Inferior parietal cortex (tissue), 1 donor: ENCODE measurements around the gene C1QTNF4.
"Not testable (repeated sequence)": the region's sequence is repeated elsewhere in the genome, so short reads cannot be mapped to it uniquely, and the experiment has no call there.

ENCODE experiments used
- DNase-seq: peaks from one replicate; pipeline ENCODE4 v3.0.0-alpha.2; 2016; ENCODE audit errors: extremely low spot score

Gene C1QTNF4

DNA sequence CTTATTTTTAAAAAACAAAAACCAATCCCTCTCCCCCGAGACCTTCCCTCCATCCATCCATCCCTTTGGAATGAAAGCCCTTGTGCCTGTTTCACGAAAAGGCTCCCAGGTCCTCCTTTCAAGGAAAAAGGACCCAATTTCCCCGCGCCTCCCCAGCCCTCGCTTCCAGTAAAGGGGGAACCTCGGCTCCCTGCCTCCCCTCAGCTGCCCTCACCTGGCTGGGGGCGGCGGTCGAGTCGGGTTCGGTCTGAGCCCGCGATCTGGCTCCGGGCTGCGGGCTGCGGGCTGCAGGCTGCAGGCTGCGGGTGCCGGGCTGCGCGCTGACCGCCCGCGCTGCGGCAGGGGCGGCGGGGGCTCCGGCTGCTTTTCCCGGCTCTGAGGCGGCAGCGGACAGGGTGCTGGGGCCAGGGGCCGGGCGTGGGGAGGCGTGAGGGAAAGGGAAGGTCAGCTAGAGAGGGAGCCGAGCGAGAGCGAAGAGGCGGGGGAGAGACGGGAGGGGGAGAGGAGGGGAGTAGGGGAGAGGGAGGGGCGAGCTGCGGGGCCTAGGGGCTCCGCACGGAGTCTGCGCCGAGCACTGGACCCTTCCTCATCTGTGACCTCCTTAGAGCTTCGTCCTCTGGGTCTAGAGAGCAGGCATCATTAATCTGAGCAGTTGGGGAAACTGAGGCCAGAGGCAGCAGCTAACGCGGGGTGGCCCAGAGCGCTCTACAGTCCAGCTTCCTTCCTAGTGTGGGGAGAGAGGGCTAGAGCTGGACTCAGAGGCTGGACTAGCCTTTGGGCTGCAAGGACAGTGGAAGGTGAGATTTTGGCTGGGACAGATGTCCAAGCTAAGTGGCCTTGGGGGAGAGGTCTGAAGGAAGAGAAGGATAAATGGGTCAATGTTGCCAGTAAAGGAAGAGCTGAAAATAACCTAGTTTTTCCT, at the start of gene C1QTNF4:
TSS of gene C1QTNF4 (minus strand) at position 478 of the 922 bp plus-strand sequence. CDS start 3,601 bp downstream, outside the sequence.
- no peak for DNase-seq

DNA sequence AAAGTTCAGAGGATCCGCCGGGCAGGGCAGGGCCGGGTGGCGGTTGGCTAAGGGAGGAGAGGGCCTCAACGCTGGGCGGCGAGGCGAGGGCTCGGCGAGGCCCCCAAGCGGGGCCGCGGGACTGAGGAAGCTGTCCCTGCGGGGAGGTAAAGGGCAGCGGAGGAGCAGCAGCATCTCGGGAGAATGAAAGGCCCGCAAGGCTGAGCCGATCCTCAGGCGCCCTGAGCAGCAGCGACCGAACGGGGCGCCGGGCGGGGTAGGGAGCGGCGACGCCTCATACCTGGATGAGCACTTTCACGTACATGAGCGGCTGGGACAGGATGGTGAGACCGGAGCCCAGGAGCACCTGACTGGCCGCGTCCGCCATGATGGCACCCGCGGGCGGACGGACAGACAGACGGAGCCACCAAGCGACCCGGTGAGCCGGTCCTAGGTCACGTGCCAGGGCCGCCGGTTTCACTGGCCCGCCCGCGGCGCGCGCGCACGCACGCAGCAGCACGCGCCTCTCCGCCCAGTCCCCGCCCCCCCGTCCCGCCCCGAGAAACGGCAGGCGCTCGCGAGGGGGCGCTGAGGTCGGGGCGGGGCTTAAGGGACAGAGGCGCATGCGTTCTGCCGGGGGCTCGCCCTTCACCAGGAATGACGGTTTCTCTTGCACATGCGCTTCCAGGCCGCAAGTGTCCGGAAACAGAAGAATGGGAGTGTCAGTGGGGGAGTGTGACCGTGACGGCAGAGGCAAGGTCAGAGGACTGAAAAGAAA, 48.1 kb upstream of the C1QTNF4 start, which contains the start of gene MTCH2:
TSS of gene MTCH2 (minus strand) at position 461 of the 757 bp plus-strand sequence. CDS start at position 367, 94 bp downstream.
- DNase-seq, result peak; percentile 98

DNA sequence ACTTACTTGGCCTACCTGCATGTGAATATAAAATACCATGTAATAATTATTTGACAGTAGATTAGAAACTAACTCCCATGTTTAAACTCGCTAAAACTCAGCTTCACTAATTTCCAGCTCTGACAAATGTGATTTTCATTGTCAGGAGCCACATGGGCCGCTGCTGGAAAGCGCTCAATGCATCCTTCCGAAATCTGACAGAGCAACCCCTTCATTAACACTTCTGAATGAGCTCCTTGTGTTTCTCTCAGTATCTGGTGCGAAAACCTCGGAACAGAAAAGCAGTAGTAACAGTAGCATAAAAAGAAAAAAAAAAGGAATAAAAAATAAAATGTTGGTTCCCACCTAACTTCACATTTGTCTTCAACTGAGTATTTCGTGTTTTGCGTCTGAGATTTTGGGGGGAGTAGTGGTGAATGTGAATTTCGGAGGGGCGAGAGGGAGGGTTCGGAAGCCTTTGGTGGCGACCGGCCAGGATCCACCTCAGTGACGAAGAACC, 47.4 kb upstream of the C1QTNF4 start:
- peak; percentile 65 for DNase-seq

DNA sequence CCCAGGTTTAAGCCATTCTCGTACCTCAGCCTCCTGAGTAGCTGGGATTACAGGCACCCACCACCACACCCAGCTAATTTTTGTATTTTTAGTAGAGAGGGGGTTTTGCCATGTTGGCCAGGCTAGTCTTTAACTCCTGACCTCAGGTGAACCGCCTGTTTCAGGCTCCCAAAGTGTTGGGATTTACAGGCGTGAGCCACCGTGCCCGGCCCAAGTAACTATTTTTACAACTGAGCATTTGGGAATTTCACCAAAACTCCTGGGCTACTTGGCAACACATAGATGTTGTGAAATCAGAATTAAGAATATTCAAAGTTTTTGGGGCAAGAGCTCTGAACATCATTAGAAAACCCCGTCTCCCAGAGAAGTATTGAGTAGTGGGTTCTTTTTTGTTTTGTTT, 46.3 kb upstream of the C1QTNF4 start:
- DNase-seq, result not testable (repeated sequence)

DNA sequence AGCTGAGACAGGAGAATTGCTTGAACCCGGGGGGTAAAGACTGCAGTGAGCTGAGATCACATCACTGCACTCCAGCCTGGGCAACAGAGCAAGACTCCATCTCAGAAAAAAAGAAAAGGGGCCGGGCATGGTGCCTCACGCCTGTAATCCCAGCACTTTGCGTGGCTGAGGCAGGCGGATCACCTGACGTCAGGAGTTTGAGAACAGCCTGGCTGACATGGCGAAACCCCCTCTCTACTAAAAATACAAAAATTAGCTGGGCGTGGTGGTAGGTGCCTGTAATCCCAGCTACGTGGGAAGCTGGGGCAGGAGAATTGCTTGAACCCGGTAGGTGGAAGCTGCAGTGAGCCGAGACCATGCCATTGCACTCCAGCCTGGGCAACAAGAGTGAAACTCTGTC, 42.1 kb upstream of the C1QTNF4 start:
- not testable (repeated sequence) for DNase-seq

DNA sequence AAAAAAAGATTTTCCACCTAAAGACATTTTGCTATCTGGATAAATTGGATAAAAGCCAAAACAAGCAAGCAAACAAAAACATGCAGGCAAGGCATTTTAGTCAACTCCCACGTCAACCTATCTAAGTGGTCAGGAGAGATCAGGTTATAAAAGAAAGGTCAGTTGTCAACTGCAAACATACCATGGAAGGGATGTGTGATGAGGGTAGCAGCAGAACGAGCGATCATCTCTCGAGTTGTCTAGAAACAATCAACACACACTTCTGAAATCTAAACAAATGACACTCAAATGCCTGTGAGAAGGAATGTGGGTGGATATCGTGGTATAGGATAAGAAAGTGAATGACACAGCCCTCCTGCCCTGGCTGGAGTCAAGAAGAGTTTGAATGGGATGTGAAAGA, 37.3 kb upstream of the C1QTNF4 start:
- no peak for DNase-seq

DNA sequence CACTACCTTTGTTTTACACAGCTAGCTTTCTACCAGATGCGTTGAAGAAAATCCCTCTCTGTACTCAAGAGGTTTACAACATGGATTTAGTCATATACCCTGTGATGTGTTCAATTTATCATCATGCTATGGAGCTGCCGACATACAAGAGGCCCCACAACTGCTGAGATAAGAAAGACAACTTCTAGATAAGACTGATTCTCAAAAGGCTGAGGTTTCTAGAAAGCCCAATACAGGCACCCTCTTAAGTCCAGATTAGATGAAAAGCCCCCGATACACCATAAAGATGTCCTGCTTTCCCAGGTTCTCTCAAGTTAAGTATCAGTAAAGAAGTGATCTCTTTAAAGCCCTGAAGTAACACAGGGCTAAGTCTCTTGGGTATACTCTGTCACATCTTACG, 33.8 kb upstream of the C1QTNF4 start:
- DNase-seq, result no peak

DNA sequence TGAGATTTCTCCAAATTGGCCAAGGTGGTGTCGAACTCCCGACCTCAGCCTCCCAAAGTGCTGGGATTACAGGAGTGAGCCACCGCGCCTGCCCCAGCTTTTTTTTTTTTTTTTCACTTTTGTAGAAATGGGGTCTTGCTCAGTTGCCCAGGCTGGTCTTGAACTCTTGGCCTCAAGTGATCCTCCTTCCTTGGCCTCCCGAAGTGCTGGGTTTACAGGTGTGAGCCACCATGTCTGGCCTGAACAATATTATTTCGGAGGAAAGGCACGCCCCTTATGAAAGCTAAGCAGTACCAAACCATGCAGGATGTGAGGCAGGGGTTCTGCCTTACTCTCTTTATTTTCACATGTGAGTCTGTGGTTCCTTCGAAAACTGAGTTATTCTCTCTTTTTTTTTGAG, 32.0 kb upstream of the C1QTNF4 start:
- no peak for DNase-seq

DNA sequence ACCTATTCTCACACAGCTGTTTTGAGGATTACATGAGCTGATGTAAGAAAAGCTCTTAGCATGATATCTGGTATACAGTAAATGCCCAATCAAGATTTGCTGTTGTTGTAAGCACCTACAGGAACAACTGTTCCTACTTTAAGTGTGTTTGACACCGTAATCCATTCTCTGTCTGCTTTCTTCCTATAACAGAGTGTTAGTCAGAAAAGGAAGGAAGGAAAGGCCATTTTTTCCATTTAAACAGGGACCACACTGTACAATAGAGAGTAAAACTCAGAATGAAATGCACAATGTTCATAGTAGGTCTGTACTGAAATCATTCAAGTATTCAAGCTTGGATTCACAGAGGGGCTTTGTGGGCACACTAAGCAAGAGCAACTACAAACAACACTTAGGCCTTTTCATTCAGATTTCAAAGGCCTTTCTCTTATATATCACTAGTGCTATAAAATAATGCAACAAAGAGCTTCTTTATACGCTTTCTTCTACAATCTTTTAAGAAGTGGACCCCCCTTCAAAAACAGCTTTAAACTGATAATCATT, 26.7 kb upstream of the C1QTNF4 start:
- DNase-seq, result no peak

DNA sequence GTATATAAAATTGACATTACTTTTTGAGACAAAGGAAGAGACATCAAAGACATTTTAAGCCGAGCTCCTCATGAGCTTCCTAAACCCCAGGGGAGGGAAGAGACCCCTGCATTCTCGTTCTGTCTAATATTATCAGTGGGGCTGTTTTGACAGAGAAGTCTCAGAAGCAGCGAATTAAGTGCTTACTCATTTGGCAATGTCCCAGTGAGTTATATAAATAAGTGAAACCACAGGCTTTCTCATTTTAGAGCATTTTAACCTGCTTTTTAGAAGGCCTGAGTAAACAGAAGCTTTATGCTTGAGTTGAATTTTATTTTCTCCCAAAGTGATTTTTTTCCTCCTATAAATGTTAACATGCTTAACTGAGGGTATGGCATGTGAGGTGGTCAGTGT, 23.2 kb upstream of the C1QTNF4 start:
- DNase-seq, result no peak

DNA sequence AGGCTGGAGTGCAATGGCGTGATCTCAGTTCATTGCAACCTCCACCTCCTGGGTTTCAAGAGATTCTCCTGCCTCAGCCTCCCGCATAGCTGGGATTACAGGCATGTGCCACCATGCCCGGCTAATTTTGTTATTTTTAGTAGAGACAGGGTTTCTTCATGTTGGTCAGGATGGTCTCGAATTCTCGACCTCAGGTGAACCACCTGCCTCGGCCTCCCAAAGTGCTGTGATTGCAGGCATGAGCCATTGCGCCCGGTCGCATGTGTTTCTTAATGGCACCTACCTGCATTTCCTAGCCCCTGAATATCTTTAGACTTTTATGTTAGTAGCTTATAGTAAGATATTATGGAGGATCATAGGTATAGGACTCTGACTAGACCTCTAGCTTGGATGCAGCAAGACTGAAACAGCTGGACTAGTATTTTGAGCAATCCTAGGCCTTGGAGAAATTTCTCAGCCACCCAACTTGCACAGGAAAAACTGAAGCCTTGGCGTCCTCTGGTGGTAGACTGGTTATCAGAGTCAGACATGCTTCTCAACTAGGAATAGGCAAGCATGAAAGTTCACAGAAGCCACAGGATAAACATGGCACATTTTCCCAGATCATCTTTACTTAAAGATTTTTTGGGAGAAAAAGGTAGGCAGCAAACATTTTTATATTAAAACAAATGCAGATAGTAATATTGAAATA, 22.7 kb upstream of the C1QTNF4 start:
- peak; percentile 81 for DNase-seq

DNA sequence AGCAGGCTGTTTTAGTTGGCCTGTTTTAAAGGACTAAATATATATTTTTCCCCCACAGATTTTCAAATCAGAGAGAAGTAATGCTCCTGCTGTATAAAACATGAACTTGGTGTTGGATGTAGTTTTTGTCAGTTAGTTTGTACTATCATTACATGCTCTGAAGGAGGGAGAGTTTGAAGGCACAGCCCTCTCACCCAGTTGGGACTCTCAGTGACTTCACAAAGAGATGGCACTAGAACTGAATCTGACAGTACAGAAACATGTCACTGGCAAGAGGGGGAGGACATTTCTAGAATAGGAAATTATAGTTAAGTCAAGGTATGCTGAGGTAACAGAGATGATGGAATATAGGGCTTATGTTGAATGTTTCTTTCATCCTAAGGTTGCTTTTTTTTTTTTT, 21.0 kb upstream of the C1QTNF4 start:
- DNase-seq, result no peak

DNA sequence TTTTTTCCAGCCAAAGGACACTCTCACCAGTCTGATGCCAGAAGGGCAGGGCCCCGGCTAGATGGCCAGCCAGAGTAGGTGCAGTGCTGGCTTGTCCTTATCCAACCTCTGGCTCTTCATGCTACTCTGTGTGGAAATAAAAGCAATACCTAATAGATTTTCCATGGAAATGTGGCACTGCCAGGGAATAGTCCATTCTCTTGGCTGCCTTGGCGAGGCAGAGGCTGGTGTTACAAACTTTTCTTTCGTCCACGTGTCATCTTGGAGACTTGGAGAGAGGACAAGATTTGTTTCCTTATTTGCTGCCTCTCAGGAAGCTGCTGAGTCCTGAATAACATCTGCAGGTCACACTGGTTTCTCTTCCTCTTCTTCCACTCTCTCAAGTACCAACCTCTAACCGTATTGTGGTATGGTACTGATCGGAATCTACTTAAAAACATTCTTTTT, 17.2 kb upstream of the C1QTNF4 start:
- DNase-seq, result no peak

DNA sequence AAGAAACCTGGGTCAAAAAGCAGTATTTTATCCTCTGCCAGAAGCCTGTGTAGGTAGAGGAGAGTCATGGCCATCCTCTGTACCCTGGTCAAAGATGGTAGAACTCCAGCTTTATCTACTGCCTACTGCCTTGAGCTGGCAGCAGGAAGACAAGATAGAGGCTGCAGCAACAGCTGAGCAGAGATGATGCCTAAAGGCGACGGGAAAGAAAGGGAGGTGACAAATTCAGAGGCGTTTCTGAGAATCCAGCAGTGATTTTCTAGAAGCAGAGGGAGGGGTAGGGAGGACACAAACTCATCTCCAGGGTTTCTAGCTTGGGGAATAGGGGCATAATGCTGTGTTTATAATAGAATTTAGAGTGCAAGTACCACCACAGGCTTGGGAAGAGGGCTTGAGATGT, 15.5 kb upstream of the C1QTNF4 start:
- no peak for DNase-seq

DNA sequence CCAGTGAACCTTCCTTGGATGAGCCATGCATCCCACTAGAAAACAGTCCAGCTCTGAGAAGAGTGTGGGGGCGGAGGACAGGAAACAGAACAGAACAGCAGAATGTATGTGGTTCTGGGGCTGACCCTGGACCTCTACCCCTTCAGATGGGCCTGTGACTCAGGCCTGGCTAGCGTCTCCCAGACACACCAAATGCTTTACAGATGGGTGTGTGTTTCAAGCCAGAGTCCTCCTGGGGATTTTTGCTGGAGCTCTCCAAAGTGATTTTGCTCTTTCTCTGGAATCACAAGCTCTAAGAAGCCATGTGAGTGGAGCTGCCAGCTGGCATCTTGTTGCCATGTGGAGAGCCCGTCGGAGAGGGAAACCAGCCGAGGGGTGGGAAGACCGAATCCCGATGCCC, 13.2 kb upstream of the C1QTNF4 start:
- DNase-seq, result no peak

DNA sequence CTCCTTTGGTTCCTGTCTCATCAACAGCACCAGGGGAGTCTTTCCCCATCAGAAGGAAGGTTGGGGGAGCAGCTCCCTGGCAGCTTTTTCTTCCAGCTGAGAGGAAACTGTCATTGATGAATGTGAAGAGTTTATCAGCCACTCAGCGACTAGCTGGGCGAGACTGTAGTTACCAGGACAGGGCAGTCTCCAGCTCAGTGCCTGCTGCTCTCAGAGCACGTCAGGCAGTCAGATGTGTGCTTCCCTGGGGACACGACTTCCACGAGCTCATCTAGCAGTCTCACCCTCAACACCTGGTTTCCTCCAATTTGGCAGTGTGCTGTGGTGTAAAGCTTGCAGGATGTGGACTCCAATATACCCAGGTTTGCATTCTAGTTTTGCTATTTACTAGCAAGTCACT, 12.5 kb upstream of the C1QTNF4 start:
- DNase-seq, result no peak

DNA sequence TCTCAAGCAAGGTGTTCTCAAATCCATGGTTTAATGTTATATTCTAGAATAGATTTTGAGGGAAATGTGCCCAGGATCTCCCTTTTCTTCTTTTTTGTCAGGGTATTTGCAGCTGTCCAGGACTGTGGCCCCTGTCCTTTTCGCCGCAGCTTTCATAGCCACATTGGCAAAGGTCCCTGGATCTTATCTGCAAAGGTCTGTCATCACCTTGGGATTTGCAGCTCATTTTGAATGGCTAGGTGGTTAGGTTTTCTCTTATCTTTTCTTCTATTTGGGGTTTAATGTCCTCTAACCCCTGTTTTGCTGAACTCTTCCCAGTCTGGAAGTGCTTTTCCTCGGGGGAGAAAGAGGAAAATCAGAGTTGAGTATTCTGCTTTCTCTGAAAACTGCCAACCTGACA, 11.7 kb upstream of the C1QTNF4 start:
- DNase-seq, result no peak

DNA sequence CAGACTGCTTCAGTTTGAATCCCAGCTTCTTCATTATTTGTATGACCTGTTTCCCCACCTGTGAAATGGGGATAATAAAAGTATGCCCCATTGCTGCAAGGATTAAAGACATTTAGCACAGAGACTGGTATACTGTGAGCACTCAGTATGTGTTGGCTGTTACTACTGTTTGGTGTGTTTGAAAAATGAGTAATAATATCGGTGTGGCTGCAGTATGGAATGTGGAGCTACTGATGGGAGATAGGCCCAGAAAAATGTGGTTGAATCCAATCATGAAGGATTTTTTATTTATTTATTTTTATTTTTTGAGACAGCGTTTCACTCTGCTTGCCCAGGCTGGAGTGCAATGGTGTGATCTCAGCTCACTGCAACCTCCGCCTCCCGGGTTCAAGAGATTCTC, 9.1 kb upstream of the C1QTNF4 start:
- DNase-seq, result no peak

DNA sequence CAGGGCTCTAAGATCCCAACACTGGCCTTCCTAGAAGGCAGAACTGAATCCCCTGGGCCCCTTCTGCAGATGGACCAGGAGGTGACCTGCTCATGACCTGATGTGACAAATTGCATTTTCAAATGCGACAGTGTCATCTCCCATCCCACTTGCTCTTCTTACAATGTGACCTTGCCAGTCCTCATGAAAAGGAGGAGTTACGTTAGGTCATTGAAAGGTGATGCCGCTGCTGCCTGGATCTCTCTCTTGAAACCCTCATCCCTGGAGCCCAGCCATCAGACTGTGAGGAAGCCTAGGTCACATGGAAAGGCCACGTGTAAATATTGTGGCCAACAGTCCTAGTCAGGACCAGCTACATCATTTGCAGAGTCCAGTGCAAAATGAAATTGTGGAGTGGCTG, 5.7 kb upstream of the C1QTNF4 start:
- no peak for DNase-seq

DNA sequence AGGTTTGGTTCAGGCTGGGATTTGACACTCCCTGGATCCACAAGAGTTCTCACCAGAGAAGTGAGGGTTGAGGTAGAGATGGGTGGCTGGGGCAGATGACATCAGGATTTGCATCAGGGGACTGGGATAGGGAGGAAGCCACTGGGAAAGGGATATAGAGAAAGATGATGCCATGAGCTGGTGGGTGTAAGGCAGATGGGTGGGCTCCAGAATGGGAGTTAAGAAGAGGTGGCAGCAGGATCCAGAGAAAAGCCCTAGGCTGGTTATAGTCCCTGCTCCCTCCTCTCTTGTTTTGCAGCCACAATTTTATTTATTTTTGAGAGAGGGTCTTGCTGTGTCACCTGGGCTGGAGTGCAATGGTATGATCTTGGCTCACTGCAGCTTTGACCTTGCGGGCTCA, 1.8 kb upstream of the C1QTNF4 start:
- no peak for DNase-seq

DNA sequence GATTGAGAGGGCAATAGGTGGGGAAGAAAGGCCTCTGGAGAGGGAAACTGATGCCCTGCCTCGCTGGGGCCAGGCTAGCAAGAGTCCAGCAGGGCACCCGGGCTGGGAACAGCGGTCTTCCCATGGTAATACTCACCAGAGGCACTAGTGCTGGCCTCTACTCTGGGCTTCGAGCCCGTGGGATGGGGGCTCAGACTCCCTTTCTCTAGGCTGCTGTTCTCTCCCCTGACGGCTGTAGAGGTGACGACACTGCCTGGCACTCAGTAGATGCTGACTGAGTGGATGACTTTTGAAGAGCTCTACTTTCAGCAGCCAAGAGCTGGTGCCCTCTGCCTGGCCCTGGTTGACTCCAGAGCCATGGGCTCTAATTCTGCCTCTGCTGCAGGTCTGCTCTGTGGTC, 818 bp upstream of the C1QTNF4 start:
- DNase-seq, result no peak

DNA sequence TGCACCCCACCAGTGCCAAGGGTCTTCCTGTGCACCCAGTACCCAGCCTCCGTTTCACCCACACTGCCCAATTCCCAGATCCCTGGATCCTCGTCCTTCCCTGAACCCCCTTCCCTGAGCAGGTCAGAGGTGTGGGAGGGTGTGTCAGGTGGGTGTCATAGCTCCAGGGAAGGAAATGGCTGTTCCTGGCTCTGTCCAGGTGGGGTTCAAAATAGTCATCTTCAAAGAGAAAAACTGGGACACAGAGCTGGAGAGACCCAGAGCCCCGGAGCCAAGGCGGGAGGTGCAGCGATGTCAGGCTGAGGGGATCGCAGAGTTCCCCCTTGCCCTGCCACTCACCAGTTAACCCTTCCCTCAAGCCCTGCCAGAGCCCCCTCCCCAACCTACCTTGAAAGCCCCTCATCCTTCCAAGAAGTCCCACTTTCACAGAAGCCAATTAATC, 698 bp downstream of the C1QTNF4 start:
- DNase-seq, result peak; percentile 7
